ENCODE results near the gene BCR. TPM values are rescaled to one million over a fixed set of nuclear protein-coding genes. Genes with fewer than 3 reads are reported as not detected.

Gene BCR
- total RNA-seq, 1 experiment from 2014 or later: 77.0 TPM

GRCh38 chr22:23177197-23177596, 3.1 kb upstream of the BCR start:
- no peak overlapping the region for H3K4ac ChIP-seq (ENCODE audit: low read depth, low read length)
- no peaks in the 10 kb centered on the region for H3K4me1 ChIP-seq (ENCODE audit: insufficient read depth, low read length)
- Mint-ChIP-seq H3K27me3 (ENCODE audit: low read depth) (peaks cover 18% of the 10 kb centered on the region), H3K4me1 (peaks cover 19 to 24% of the 10 kb centered on the region in 2 experiments), H3K4me3 (no peak overlapping the region; a peak in 1 of 5 replicates), H3K27ac (no peak overlapping the region), H3K9me3 (peaks cover 19 to 23% of the 10 kb centered on the region in 2 experiments), H3K36me3 (ENCODE audit: insufficient read depth in 1 of 3, low read depth in 3 of 3) (peaks cover 23 to 27% (median 26%) of the 10 kb centered on the region in 3 experiments)
- no peak overlapping the region for H3K9ac ChIP-seq (ENCODE audit: extremely low read depth, insufficient read length, low read length)
- H2BK120ac ChIP-seq (ENCODE audit: low read depth, low read length, poor library complexity, severe bottlenecking): no peak overlapping the region
- no peak for TF ChIP-seq CTCF (conservative IDR thresholded peaks at IDR 0.05)
- no peak overlapping the region for H3T11ph ChIP-seq (ENCODE audit: low read length)
- no peak overlapping the region for H3K56ac ChIP-seq (ENCODE audit: insufficient read length, low read depth, low read length)
- peaks cover 4% of the 10 kb centered on the region for H4K20me1 ChIP-seq (ENCODE audit: control insufficient read depth, insufficient read depth, insufficient read length)
- H3K27ac ChIP-seq (ENCODE audit: insufficient read length, low read depth, low read length): no peak overlapping the region
- no peak overlapping the region for H3K23ac ChIP-seq (ENCODE audit: insufficient read length, low read depth, low read length)
- peaks cover 10% of the 10 kb centered on the region for H3K23me2 ChIP-seq (ENCODE audit: insufficient read length, low read depth, low read length, poor library complexity, severe bottlenecking)
- H2BK5ac ChIP-seq (ENCODE audit: insufficient read length, low read length): no peak overlapping the region
- H3K4me2 ChIP-seq (ENCODE audit: insufficient read depth, insufficient read length, low read length): no peak overlapping the region
- no peak overlapping the region for H3K14ac ChIP-seq (ENCODE audit: insufficient read depth, low read length)
- no peaks in the 10 kb centered on the region for H3K79me1 ChIP-seq (ENCODE audit: insufficient read depth, low read depth, low read length, poor library complexity, severe bottlenecking)
- no peak overlapping the region for H4K91ac ChIP-seq (ENCODE audit: insufficient read length, low read depth, low read length)
- no peaks in the 10 kb centered on the region; the same call in 1 of the 2 replicates for H3K27me3 ChIP-seq (ENCODE audit: insufficient read depth, low read length)
- H2AFZ ChIP-seq (ENCODE audit: low read length): no peak overlapping the region
- H2BK20ac ChIP-seq (ENCODE audit: low read depth, low read length, poor library complexity, severe bottlenecking): no peak overlapping the region
- no peak overlapping the region for H4K8ac ChIP-seq (replicated peaks; ENCODE audit: insufficient read length, low read depth, low read length)
- no peak overlapping the region for H2BK12ac ChIP-seq (ENCODE audit: insufficient read length, low read depth, low read length)
- H3K79me2 ChIP-seq (ENCODE audit: insufficient read depth, low read length): peaks cover 8% of the 10 kb centered on the region; the same call in 1 of the 2 replicates
- WGBS (ENCODE audit: extremely low coverage, insufficient read length, low lambda C conversion rate): no CpG with 5 or more reads among the region's 4 CpGs
- no peak overlapping the region for H2AK5ac ChIP-seq (ENCODE audit: insufficient read length, low read length)
- peaks cover 17% of the 10 kb centered on the region for H3K9me3 ChIP-seq (ENCODE audit: control insufficient read depth, low read depth, low read length)
- H3K18ac ChIP-seq (ENCODE audit: insufficient read length, low read depth, low read length): no peak overlapping the region
- H4K5ac ChIP-seq (ENCODE audit: insufficient read length, low read depth, low read length): no peak overlapping the region
- no peak overlapping the region for H2BK15ac ChIP-seq (ENCODE audit: low read depth, low read length)
- DNase-seq: no peak
